KMS-11 (cell line): Measurements from ENCODE around the gene TRERF1.

Experiments
- H2AFZ ChIP-seq: fragments of 200-600 bp; sonication (generic); 2 replicates; pipeline ENCODE4 v1.6.1; 2016; ENCODE audit warnings: antibody characterized with exemption, mixed run types, low read depth
- H3K27ac ChIP-seq: fragments of 200-600 bp; sonication (generic); 2 replicates; pipeline ENCODE4 v1.6.1; 2016; ENCODE audit warnings: mild to moderate bottlenecking, mixed run types
- H3K27me3 ChIP-seq: fragments of 200-600 bp; sonication (generic); 2 replicates; pipeline ENCODE4 v1.6.1; 2017; ENCODE audit warnings: mild to moderate bottlenecking, low read depth, mixed run types, moderate library complexity; ENCODE audit not compliant: insufficient read depth
- H3K36me3 ChIP-seq: fragments of 200-600 bp; sonication (generic); 2 replicates; pipeline ENCODE4 v1.6.1; 2017; ENCODE audit warnings: mild to moderate bottlenecking, mixed run types; ENCODE audit not compliant: insufficient read depth
- H3K4me1 ChIP-seq: fragments of 200-600 bp; sonication (generic); 2 replicates; pipeline ENCODE4 v1.6.1; 2016; ENCODE audit warnings: mild to moderate bottlenecking, low read depth, mixed run types; ENCODE audit not compliant: poor library complexity, severe bottlenecking
- H3K4me2 ChIP-seq: fragments of 200-600 bp; sonication (generic); 2 replicates; pipeline ENCODE4 v1.7.0; 2016; ENCODE audit warnings: mild to moderate bottlenecking, mixed run types
- H3K4me3 ChIP-seq: fragments of 200-600 bp; sonication (generic); IDR thresholded peaks from 2 replicates; pipeline ENCODE4 v1.6.1; 2017; ENCODE audit warnings: low read depth, low read length, mixed read lengths; ENCODE audit not compliant: insufficient read depth
- H3K79me2 ChIP-seq: fragments of 200-600 bp; sonication (generic); 2 replicates; pipeline ENCODE4 v1.6.1; 2016; ENCODE audit warnings: low read depth, mixed run types; ENCODE audit not compliant: insufficient read depth
- H3K9ac ChIP-seq: fragments of 200-600 bp; sonication (generic); 2 replicates; pipeline ENCODE4 v1.6.1; 2016; ENCODE audit warnings: mild to moderate bottlenecking, mixed run types
- H4K20me1 ChIP-seq: fragments of 200-600 bp; sonication (generic); 2 replicates; pipeline ENCODE4 v1.6.1; 2016; ENCODE audit warnings: mild to moderate bottlenecking, mixed run types; ENCODE audit not compliant: insufficient read depth
- CTCF ChIP-seq: fragments of 200-600 bp; sonication (generic); conservative IDR thresholded peaks from 2 replicates; pipeline ENCODE4 v1.6.1; 2017; ENCODE audit warnings: low read depth, mild to moderate bottlenecking, antibody characterized with exemption, low read length, moderate library complexity, mixed read lengths

TRERF1 gene

DNA sequence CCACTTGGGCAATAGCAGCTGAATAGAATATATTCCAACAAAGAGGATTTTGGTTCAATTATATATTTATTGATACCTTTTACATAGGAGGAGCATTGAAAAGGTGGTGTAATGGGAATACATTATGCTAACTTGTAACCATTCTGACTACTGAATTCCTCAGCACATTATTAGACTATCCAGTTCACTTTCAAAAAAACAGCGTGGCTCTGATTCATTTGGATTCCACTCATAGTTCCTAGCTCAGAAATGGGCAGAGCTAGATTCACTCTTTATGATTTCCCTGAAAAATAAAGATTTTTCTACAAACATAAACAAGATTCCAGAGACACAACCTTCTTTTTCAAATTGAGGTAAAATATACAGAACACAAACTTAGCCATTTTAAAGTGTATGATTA, 9.2 kb upstream of the TRERF1 start:
- no peaks in the 10 kb centered on the region for H3K36me3 ChIP-seq
- H3K27ac ChIP-seq, result no peak overlapping the region
- no peak overlapping the region for H3K4me3 ChIP-seq
- no peaks in the 10 kb centered on the region for H4K20me1 ChIP-seq
- H3K27me3 ChIP-seq, result no peaks in the 10 kb centered on the region
- no peak overlapping the region for H2AFZ ChIP-seq
- no peak for TF ChIP-seq CTCF
- H3K4me2 ChIP-seq, result no peak overlapping the region
- no peak overlapping the region for H3K9ac ChIP-seq
- H3K4me1 ChIP-seq, result no peaks in the 10 kb centered on the region
- no peaks in the 10 kb centered on the region for H3K79me2 ChIP-seq

- Histone ChIP-seq H3K9ac (no peak overlapping the region), H3K27ac (no peak overlapping the region), H3K4me3 (no peak overlapping the region), H4K20me1 (no peaks in the 10 kb centered on the region), H3K4me1 (no peaks in the 10 kb centered on the region), H3K36me3 (no peaks in the 10 kb centered on the region), H3K4me2 (no peak overlapping the region), H3K79me2 (no peaks in the 10 kb centered on the region), H2AFZ (no peak overlapping the region), H3K27me3 (no peaks in the 10 kb centered on the region)
- no peak for TF ChIP-seq CTCF
Observed at GRCh38 chr6:42459888-42460287, 8.2 kb upstream of the TRERF1 start.

GRCh38 chr6:42454428-42454791, 2.7 kb upstream of the TRERF1 start:
- TF ChIP-seq CTCF, result no peak
- Histone ChIP-seq H3K36me3 (no peaks in the 10 kb centered on the region), H3K9ac (no peak overlapping the region), H2AFZ (no peak overlapping the region), H3K4me1 (peaks cover 14% of the 10 kb centered on the region), H3K4me2 (no peak overlapping the region), H3K27me3 (no peaks in the 10 kb centered on the region), H3K27ac (no peak overlapping the region), H4K20me1 (no peaks in the 10 kb centered on the region), H3K4me3 (no peak overlapping the region), H3K79me2 (peaks cover 10% of the 10 kb centered on the region; the same call in 1 of the 2 replicates)

GRCh38 chr6:42453654-42454427, 2.1 kb upstream of the TRERF1 start:
- no peak overlapping the region for H3K4me3 ChIP-seq
- peak overlapping the region; percentile 93; the same call in 1 of the 2 replicates for H2AFZ ChIP-seq
- peaks cover 15% of the 10 kb centered on the region; the same call in 1 of the 2 replicates for H3K79me2 ChIP-seq
- peak overlapping the region; percentile 85 for H3K4me2 ChIP-seq
- H3K9ac ChIP-seq, result peak overlapping the region; percentile 97; the same call in 1 of the 2 replicates
- no peak for TF ChIP-seq CTCF
- peaks cover 14% of the 10 kb centered on the region for H3K4me1 ChIP-seq
- H3K27me3 ChIP-seq, result no peaks in the 10 kb centered on the region
- H3K36me3 ChIP-seq, result no peaks in the 10 kb centered on the region
- H4K20me1 ChIP-seq, result no peaks in the 10 kb centered on the region
- no peak overlapping the region for H3K27ac ChIP-seq
